Stimulated activated CD8-positive, alpha-beta memory T cell treated with anti-CD3 and anti-CD28 coated beads, Interleukin-15, amount 100 ng/mL, for 4 hours (primary cell): ENCODE measurements around the gene STARD13.

Experiments used
- DNase-seq, 2 donors: peaks; one replicate each; pipeline ENCODE4 v3.0.0-alpha.2; 2020; ENCODE audit warnings: low read depth in 2 of 2

STARD13 gene

DNA sequence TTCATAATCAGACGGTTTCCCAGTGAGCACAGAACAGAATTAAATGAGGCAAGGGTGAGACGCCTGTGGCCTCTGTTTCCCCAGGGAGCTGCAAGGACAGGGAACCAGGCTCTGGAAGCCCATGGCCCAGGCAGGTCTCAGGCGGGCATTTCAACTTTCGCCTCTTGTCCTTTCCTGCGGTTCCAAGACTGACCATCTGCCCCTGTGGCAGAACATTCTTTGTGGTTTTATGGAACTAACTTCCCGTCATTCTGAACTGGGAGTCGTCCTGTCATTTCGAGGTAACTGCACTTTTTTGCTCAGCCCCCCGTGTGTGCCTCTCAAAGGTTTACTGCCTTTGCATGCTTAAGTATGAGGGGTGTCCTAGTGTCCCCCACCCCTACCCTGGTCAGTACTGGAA, 198.5 kb downstream of the STARD13 start:
- no peak for DNase-seq

DNA sequence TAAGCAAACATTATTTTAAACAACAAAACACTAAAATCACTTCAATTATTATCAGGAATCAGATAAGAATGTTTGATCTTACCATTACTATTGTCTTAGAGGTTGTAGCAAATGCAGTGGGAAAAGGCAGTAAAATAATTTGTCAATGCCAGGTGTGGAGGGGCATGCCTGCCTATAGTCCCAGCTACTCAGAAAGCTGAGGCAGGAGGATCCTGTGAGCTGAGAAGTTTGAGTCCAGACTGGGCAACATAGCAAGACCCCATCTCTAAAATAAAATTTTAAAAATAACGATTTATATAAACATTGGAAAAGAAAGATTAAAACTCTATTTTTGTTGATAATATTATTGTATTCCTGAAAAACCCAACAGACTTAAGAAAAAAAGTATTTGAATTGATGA, 202.5 kb downstream of the STARD13 start:
- no peak for DNase-seq

DNA sequence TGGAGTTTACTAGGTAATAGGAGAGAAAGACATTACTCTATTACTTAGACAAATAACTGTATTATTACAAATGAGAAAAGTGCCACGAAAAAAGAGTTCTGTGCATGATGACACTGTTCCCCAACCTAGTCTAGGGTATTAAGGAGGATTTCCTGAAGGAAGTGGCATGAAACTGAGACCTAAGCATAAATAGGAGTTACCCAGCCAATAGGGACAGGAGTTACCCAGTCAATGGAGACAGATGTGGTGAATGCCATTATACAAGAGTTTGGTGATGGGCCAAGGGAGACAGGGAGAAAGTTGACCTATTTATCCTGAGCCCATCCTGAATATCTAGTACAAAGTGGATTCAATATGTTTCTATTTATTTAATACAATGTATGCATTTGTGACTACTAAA, 203.9 kb downstream of the STARD13 start:
- no peak for DNase-seq

DNA sequence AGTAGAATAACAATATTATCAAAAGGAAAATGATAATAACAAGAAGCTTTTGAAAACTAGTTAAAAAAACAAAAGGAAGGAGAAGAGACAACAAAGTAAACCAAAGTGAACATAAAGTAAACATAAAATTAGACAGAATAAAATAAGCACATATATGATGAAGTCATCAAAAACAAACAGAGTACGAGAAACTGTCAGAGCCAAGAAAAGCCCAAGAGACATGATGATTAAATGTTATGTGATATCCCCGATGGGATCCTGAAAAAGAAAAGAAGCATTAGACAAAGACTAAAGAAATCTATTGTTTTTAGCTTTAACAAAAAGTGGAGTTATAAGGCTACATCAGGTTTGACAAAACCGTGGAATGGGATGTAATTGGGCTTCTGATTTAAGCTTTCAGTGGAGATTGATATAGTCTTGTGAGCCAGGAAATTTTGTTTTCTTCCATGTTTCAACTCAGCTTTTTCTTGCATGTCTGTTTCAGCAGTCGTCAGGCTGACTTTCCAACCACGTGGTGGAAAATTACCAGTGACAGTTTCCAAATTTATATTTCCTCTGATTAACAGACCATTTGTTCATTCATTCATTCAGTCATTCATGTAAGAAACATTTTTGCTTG, 204.5 kb downstream of the STARD13 start:
- no peak for DNase-seq

DNA sequence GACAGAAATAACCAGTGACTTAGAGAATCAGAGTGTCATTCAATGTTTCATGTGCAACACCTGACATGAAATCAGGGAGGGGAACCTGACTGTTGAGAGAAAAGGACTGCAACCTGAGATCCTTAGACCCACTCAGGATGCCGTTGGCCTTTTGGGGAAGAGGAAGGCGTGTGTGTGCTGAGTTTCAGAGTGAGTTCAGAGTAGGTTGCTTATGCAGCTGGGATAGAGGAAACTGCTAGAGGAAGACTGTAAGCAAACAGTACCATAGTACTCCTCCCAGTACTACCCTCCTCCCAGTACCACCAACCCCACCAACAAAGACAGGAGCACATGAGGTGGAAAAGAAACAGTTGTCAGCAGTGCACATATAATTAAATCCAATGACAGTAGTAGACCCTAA, 205.6 kb downstream of the STARD13 start:
- DNase-seq, result no peak

DNA sequence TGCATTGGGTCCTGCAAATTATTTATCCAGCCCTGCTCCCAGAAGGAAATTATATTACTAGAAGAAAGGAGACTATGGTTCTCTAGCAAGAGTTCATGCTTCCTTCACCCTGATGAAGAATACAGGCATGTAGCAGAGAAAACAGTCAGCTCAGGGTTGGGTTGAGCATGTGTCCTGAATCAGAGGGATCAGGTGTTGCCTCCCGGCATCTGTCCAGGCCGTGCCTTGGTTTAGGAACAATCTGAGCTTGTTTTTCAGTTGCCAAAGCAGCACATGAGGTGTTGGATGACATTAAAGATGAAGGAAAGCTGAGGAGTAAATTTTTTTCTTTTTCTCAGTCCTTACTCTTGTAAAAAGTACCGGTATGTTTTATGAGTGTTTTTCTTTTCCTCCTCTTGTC, 207.3 kb downstream of the STARD13 start:
- DNase-seq, result no peak

DNA sequence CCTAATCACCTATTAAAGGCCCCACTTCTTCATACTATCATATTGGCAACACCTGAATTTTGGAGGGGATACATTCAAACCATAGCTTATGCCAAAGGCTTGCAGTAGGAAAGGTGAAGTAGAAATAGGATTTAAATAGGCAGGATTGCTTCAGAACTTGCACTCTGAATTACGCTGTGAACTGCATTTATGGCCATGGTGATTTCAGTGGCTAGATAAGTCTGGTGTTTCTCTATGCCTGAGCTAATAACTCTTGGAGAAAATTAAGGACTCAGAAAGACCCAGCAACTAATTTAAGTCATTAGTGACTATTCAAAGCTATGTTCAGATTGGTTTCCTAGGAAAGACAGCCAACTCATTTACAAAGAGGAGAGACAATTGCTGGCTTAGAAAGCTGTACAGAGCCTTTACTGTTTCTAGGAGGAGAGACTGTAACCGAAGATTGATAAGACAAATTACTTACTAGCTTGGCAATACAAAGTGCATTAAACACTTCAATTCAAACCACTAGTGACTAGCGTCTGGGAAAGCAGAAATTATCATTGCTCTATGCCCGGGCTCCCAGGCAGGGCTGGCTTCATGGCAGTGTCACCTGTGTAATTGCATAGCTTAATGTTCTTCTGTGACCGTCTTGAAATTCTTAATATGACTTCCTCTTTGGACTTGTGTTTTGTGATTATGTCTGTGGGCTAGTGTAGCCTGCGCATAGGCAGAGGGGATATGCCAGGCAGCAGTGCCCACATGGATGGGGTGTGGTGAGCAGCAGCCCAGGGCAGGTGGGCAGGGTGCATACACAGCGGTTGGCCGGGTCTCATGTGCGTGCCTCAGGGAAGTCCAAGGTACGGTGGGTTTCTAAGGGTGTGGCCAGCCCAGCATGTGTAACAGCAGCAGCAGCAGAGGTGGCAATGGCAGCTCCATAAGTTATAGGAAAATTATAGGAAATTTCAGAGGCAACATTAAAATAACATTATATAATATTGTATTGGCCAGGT, 209.3 kb downstream of the STARD13 start:
- no peak for DNase-seq

DNA sequence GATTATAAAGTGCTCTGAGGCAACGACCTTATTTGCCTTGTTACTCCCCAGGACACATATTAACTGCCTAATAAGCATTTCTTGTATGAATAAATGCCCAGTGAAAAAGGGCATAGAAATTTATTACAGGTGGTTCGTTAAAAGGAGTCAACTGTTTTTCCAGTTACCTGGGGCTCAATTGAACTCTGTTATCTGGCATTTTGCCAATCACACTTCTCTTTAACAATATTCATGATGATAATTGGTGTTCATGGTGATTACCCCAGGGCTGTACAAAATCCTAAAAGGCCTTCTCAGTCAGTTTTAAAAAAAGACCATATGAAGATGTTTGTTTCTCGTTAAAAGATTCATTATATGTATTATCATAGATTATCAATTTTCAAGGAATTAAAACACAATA, 212.2 kb downstream of the STARD13 start:
- no peak for DNase-seq

DNA sequence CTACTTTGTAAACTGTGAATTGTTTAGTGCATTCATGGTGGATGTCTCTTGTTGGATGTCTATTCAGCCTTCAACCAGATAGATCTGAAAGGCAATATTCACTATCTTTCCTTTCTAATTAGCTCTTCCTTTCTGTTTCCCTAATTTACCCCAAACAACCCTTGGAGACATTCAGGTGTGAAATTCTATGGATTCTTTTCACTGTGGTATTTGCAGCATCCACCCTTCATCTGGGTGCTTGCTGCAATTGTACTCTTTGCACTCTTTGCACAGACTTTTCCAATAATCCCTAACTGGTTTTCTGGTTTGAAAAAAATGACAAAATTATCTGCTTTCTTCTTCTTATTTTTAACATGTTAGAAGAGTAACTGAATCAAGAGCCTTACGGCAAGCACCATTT, 212.8 kb downstream of the STARD13 start:
- no peak for DNase-seq

DNA sequence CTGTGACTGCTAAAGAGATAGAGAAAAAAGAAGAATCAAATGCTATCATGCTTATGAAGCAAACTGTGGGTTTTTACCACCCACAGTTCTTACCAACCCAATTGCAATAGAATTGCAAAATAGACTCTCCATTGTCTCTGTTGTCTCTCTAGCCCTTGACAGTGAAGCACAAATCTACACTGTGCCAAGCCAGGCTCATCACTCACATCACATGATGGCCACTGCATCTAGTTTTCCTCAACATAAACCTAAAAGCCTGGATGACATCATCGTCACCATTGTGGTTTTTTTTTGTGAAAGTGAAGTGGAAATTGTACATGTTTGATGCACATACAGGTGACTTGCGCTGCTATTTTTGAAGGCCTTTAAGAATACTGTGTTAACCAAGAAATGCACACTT, 213.3 kb downstream of the STARD13 start:
- no peak for DNase-seq

DNA sequence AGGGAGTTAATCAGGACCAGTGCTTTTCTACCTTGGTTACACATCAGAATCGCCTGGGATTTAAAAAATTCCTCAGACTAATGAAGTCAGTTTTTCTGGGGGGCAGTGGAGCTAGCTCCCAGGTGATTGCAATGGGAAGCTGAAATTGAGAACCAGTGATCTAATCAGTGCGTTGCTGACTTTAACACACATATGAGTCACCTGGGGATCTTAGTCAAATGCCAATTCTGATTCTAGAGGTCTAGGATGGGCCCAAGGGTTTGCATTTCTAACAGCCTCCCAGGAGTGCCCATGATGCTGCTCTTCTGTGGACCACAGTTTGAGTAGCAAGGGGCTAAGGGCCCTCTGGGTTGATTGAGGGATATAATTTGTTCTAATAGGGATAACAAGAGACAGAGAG, 214.8 kb downstream of the STARD13 start:
- no peak for DNase-seq

DNA sequence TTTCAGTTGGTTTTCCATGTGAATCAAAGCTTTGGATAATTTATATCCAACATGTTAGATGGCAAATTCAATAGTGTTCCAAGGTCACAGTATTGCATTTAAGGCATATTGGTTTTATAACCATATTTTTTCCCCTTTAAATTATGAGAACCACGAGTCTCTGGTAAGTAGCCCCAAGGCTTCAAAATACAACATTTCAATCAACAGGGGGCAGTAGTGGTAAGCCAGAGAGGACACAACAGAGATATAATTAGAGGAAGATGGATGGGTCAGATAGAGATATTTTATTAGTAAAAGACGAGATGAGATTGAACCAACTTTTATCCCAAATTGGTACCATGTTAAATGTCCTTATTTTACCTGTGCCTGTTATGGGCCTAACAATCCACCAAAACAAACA, 216.2 kb downstream of the STARD13 start:
- DNase-seq, result no peak

DNA sequence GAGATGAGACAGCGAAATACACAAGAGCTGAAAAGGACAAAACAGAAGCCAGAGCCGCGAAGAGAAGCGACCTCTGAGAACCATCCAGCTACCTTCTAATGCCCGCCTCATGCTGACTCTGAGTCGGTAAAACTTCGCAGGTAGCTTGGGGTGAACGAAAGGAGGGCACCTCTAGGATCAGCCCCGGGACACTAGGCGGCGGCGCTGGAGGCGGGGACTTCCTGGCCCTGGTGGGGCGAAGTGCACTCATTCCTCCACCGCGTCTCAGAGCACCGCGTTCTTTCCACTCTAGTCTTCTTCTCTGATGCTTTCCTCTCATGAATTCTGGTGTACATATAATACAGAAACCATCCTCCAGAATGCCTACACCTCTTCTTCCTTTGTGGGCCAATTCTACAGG, 219.2 kb downstream of the STARD13 start:
- no peak for DNase-seq

DNA sequence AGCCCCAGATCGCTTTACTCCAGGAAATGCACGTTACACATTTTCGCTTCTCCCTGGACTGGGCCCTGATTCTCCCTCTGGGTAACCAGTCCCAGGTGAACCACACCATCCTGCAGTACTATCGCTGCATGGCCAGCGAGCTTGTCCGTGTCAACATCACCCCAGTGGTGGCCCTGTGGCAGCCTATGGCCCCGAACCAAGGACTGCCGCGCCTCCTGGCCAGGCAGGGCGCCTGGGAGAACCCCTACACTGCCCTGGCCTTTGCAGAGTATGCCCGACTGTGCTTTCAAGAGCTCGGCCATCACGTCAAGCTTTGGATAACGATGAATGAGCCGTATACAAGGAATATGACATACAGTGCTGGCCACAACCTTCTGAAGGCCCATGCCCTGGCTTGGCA, 224.7 kb downstream of the STARD13 start:
- no peak for DNase-seq

DNA sequence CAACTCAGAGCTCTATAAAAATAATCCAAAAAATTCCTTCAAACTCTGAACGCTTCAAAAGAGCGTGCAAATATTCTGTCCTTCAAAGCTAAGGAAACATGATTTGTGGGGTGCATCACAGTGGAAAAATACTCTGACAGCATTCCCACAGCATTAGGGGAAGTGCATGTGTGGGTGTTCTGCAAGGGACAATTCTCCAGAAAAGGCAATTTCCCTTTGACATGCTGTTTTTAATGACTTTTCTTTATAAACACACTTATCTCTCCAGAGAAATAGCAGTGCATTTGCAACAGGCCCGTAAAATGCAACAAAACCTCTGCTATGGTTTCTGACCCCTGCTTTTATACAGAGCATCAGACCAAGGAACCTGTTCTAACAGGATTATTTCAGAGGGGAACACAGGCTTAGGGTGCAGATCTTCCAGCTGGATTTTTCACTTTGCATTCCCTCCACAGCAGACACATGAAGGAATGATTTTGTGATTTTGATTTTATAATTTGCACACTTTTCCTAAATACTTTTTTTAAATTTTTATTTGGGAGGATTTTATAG, 226.7 kb downstream of the STARD13 start:
- DNase-seq, result no peak

DNA sequence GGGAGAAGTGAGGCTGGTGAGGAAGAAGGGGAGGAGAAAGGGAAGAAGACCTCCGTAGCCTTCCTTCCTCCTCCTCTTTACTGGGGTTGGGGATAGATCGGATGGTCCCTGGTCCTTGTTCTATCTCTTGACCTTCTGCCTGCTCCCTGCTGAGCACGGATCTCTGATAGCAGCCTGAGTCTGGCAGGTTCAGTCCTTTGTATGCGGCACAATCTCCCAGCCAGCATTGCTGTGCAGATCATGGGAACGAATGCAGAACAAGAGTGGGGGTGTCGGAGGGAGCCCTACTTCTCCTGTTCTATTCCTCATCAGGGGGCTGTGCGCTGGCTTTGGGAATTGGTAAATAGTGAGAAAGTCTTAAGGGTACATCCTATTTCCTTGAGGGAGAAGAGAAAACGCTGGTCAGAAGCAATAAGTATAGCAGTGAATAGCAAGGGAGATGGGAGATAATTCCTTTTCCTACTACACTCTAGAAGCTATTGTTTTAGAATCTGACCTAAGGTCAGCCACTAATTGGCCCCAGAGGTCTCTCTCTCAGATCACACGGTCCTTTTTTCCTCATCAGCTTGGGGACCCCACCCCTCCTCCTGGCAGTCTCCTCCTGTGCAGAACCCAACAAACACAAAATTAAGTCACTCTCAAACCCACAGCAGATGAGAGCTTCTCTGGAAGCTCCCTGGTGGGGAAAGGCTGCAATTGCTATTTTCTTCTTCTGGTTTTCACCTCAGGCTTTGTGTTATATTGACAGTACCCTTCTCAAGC, 228.4 kb downstream of the STARD13 start:
- no peak for DNase-seq

DNA sequence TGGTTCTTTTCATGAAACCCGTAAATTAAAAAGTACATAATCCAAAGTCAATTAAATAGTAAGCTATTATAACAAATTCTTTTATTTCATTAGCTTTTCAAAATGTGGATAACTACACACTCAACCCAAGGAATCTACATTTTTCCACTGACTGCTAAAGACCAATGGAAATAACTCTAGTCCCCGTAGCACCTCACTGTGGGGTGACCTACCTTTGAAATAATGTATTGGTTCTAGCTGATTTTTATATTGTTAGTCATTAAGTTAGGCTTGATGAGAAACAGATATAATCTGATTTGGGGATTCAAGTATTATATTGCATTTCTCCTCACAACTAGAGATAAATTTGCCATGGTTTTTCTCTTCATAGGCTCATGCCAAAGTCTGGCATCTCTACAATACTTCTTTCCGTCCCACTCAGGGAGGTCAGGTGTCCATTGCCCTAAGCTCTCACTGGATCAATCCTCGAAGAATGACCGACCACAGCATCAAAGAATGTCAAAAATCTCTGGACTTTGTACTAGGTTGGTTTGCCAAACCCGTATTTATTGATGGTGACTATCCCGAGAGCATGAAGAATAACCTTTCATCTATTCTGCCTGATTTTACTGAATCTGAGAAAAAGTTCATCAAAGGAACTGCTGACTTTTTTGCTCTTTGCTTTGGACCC, 232.0 kb downstream of the STARD13 start:
- no peak for DNase-seq
